ENCODE measurements around the gene PLEKHM2. TPM values are rescaled to one million over a fixed set of nuclear protein-coding genes. Genes with fewer than 3 reads are reported as not detected.

The PLEKHM2 gene
- polyA plus RNA-seq (2012; ENCODE audit: insufficient read depth, insufficient read length, low read depth) = 58.2 TPM

- Histone ChIP-seq H3K9me3 (no peaks in the 10 kb centered on the region), H3K4me1 (no peaks in the 10 kb centered on the region), H3K36me3 (no peaks in the 10 kb centered on the region), H3K4me3 (ENCODE audit: low read depth, low read length) (peak within 1 kb of the TSS; percentile 69), H3K27me3 (no peaks in the 10 kb centered on the region)
- TF ChIP-seq CTCF (IDR thresholded peaks at IDR 0.05; ENCODE audit: low read depth, low read length) = no peak
- DNase-seq = peak; percentile 52
Measured at GRCh38 chr1:15684042-15684461, at the start of gene PLEKHM2. Gene PLEKHM2 (plus strand): TSS chr1:15684320. CDS start chr1:15684559, 239 bp downstream.

GRCh38 chr1:15636436-15636835 lies 47.7 kb upstream of the PLEKHM2 start:
- no peak for TF ChIP-seq CTCF (IDR thresholded peaks at IDR 0.05; ENCODE audit: low read depth, low read length)
- no peak overlapping the region for H3K4me3 ChIP-seq (ENCODE audit: low read depth, low read length)
- no peaks in the 10 kb centered on the region for H3K27me3 ChIP-seq
- H3K9me3 ChIP-seq = no peaks in the 10 kb centered on the region
- no peak for DNase-seq
- H3K4me1 ChIP-seq = no peaks in the 10 kb centered on the region
- H3K36me3 ChIP-seq = peaks cover 13% of the 10 kb centered on the region

- H3K27me3 ChIP-seq = no peaks in the 10 kb centered on the region
- no peak for TF ChIP-seq CTCF (IDR thresholded peaks at IDR 0.05; ENCODE audit: low read depth, low read length)
- no peaks in the 10 kb centered on the region for H3K4me1 ChIP-seq
- DNase-seq = no peak
- H3K4me3 ChIP-seq (ENCODE audit: low read depth, low read length) = no peak overlapping the region
- peaks cover 13% of the 10 kb centered on the region for H3K36me3 ChIP-seq
- no peaks in the 10 kb centered on the region for H3K9me3 ChIP-seq
Measured at GRCh38 chr1:15637826-15638225, 46.3 kb upstream of the PLEKHM2 start.

- DNase-seq = no peak
- H3K36me3 ChIP-seq = peaks cover 5% of the 10 kb centered on the region; the same call in 1 of the 2 replicates
- H3K27me3 ChIP-seq = no peaks in the 10 kb centered on the region
- H3K9me3 ChIP-seq = no peaks in the 10 kb centered on the region
- TF ChIP-seq CTCF (IDR thresholded peaks at IDR 0.05; ENCODE audit: low read depth, low read length) = no peak
- H3K4me1 ChIP-seq = no peaks in the 10 kb centered on the region
- no peak overlapping the region for H3K4me3 ChIP-seq (ENCODE audit: low read depth, low read length)
Measured at GRCh38 chr1:15639262-15639661, 44.9 kb upstream of the PLEKHM2 start.

GRCh38 chr1:15639931-15640330 lies 44.2 kb upstream of the PLEKHM2 start:
- no peak for TF ChIP-seq CTCF (IDR thresholded peaks at IDR 0.05; ENCODE audit: low read depth, low read length)
- H3K36me3 ChIP-seq = peaks cover 5% of the 10 kb centered on the region; the same call in 1 of the 2 replicates

GRCh38 chr1:15640667-15641066 lies 43.5 kb upstream of the PLEKHM2 start:
- Histone ChIP-seq H3K36me3 (peaks cover 5% of the 10 kb centered on the region; the same call in 1 of the 2 replicates), H3K27me3 (no peaks in the 10 kb centered on the region), H3K9me3 (no peaks in the 10 kb centered on the region), H3K4me1 (no peaks in the 10 kb centered on the region), H3K4me3 (ENCODE audit: low read depth, low read length) (no peak overlapping the region)
- no peak for DNase-seq
- no peak for TF ChIP-seq CTCF (IDR thresholded peaks at IDR 0.05; ENCODE audit: low read depth, low read length)

More at GRCh38 chr1:15639931-15640330, 44.2 kb upstream of the PLEKHM2 start:
- H3K9me3 ChIP-seq = no peaks in the 10 kb centered on the region
- DNase-seq = no peak
- H3K27me3 ChIP-seq = no peaks in the 10 kb centered on the region
- no peak overlapping the region for H3K4me3 ChIP-seq (ENCODE audit: low read depth, low read length)
- no peaks in the 10 kb centered on the region for H3K4me1 ChIP-seq
